Measurements from ENCODE around the gene MAOB.

DNA sequence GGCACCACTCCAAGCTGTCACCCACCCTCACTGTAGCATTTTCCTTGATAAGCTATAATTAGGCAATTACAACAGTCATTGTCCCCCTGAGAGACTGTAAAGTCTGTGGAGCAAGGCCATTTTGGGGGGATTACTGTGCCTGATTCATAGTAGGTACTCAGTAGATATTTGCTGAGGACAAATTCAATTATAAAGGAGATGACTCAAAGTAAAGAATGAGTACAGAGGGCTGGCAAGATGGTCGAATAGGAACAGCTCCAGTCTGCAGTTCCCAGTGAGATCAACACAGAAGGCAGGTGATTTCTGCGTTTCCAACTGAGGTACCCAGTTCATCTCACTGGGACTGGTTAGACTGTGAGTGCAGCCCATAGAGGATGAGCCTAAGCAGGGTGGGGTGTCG lies 42.0 kb downstream of the MAOB start:
- no peak for TF ChIP-seq POLR2A (IDR thresholded peaks at IDR 0.05)
- TF ChIP-seq CTCF (IDR thresholded peaks at IDR 0.05), result no peak
- TF ChIP-seq EP300 (IDR thresholded peaks at IDR 0.05), result no peak
- TF ChIP-seq POLR2AphosphoS5 (IDR thresholded peaks at IDR 0.05), result no peak

Data from stomach (tissue), 4 donors.